ENCODE measurements around the gene PTEN.

- no peak for TF ChIP-seq CTCF (IDR thresholded peaks at IDR 0.05)
- no peak for TF ChIP-seq POLR2AphosphoS5 (IDR thresholded peaks at IDR 0.05)
Observed at GRCh38 chr10:87916515-87916914, 53.1 kb downstream of the PTEN start.

Measured in breast epithelium (tissue), 3 donors.